ENCODE measurements around the gene SYNGR1.

Gene SYNGR1

DNA sequence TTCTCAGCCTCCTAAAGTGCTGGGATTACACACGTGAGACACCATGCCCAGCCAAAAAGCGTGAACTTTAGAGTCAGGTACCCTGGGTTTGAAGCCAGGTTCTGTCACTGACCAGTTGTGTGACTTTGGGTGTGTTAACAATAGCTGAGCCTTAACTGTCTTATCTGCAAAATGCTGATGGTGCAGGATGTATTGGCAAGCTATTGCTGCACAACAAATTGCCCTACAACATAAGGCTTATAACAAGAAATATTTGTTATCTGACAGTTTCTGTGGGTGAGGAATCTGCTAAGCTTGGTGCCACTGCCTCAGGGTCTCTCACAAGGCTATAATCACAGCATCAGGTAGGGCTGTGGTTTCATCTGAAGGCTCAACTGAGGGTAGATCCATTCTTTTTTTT, 21.9 kb downstream of the SYNGR1 start:
- DNase-seq (ENCODE audit: low spot score) = no peak

DNA sequence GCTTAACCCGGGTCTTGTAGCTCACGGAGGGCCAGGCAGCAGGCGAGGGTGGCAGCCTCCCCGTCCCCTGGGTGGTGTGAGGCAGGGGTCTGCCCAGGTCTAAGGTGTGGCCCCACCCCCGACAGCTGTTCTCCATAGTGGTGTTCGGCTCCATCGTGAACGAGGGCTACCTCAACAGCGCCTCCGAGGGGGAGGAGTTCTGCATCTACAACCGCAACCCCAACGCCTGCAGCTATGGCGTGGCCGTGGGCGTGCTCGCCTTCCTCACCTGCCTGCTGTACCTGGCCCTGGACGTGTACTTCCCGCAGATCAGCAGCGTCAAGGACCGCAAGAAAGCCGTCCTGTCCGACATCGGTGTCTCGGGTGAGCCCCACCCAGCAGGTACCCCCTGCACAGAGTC, 24.4 kb downstream of the SYNGR1 start:
- DNase-seq (ENCODE audit: low spot score) = no peak

DNA sequence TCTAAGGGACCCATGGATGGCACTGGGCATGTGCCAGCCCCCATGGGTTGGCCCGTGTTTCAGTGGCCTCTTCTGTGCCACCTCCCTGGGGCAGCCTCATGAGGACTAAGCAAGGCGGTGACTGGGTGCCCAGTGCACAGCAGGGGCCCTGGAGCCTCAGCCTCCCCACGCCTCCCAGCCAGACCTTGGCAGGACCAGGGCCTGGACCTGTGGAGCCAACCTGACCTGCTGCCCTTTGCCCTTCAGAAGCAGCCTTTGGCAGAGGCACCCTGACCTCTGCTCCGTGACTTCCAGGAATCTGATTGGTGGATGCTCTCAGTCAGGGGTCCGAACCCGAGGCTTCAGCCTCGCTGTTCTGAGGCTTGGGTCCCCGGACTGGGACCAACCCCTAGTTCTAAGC, 25.0 kb downstream of the SYNGR1 start:
- no peak for DNase-seq (ENCODE audit: low spot score)

DNA sequence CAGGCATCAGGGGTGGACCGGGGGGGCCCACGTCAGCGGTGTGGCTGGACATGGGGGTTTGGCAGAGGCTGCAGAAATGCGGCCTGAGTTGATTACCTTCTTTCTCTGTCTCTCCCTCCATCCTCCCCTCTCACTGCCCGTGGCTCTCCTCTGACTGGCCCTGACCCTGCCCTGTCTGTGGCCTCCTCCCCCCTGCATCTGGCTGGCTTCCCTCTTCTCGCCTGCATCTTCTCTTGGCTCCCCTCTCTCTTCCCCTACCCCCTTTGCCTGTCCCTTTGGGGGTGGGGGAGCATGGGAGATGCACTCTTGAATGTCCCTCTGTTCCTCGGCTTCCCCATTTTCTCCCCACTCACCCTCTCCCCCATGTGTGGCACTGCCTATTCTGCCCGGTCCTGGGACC, 25.9 kb downstream of the SYNGR1 start:
- DNase-seq (ENCODE audit: low spot score) = no peak

DNA sequence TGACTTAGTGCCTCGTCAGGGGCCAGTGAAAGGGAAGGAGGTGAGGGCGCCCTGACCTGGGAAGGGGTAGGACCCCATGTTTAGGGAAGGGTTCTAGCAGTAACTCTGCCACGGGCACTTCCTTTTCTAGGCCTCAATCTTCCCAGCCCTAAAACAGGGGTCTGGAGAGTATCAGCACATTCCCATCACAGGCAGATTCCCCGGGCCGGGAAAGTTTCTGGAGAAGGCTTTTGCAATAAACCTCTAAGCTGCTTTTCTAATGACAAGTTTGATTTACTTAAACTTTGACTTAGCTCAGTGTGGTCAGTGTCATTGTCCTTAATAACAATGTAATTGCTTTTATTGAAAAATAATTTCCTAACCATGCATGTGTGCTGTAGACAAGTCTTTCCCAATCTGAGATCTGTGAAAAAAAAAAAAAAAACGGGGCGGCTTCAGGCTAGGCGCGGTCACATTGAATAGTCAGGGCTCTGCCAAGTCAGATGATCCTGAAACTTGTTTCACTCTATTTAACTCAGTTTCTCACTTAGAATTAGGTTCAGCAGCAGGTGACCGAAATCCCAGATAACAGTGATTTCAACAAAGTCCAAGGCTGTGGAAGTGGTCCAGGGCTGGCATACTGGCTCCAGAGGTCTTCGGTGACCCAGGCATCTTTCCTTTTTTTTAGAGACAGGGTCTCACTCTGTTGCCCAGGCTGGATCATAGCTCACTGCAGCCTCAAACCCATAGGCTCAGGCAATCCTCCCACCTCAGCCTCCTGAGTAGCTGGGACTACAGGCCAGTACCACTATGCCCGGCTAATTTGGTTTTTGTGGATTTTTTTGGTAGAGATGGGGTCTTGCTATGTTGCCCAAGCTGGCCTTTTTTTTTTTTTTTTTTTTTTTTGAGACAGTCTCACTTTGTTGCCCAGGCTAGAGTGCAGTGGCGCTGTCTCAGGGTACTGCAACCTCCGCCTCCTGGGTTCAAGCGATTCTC, 30.3 kb downstream of the SYNGR1 start:
- no peak for DNase-seq (ENCODE audit: low spot score)

DNA sequence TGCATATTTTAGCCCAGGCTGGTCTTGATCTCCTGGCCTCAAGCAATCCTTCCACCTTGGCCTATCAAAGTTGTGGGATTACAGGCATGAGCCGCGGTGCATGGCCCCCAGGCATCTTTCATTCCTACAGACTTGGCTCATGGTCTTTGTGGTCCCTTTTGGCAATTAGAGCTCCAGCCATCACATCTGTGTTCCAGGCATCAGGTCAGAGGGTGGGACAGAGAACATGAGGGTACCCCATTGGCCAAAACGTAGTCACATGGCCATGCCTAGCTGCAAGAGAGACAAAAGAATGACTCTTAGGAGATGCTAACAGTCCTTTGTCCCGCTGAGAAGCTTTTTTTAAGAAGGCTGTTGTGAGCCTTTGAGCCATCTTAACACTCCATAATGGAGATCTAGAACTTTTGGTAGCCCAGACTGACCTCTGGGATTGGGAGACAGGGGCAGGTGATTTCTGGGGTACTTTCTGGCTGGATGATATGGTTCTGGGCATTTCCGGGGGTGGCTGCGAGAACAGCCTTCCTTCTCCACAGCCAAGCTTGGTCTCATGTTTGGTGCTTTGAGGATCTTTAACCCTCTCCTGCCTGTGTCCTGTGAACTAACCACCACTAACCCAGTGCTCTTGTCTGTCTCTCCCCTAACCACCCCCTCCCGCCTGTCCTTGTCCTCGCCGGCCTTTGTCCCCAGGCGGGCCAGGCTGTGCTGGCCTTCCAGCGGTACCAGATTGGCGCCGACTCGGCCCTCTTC, 31.4 kb downstream of the SYNGR1 start:
- DNase-seq (ENCODE audit: low spot score) = no peak

DNA sequence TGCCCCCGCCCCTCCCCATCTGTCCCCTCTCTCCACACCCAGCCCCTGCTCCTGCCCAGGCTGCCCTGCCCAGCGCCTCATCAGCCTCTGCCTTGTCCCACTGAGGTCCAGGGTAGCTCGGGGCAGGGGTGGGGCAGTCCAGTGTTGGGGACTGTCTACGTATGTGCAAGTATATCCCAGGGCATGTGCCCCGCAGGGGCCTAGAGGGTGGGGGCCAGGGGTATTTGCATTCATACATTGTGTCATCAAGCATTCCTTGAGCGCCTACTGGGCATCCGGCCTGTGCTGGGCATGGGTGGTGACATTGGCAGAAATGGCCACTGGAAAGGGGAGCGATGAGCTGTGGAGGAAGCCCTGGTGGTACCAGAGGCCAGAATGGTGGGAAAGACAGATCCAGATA, 32.1 kb downstream of the SYNGR1 start:
- DNase-seq (ENCODE audit: low spot score) = no peak

DNA sequence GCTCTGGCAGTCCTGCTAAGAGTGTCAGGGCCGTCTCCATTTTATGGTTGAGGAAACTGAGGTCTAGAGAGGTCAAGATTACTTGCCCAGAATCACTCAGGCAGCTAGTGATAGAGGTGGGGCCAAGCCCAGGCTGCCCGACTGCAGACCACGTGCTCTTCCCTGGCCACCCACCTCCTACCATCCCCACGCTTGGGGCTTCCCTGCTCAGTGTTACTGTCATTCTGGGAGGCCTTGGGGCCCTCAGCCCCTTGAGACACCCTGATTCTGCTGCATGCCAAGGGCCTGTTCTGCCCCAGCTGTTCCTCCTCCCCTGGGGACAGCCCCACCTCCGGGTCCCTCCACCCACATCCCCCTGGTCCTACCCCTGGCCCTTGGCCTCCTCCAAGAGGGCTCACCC, 32.6 kb downstream of the SYNGR1 start:
- no peak for DNase-seq (ENCODE audit: low spot score)

DNA sequence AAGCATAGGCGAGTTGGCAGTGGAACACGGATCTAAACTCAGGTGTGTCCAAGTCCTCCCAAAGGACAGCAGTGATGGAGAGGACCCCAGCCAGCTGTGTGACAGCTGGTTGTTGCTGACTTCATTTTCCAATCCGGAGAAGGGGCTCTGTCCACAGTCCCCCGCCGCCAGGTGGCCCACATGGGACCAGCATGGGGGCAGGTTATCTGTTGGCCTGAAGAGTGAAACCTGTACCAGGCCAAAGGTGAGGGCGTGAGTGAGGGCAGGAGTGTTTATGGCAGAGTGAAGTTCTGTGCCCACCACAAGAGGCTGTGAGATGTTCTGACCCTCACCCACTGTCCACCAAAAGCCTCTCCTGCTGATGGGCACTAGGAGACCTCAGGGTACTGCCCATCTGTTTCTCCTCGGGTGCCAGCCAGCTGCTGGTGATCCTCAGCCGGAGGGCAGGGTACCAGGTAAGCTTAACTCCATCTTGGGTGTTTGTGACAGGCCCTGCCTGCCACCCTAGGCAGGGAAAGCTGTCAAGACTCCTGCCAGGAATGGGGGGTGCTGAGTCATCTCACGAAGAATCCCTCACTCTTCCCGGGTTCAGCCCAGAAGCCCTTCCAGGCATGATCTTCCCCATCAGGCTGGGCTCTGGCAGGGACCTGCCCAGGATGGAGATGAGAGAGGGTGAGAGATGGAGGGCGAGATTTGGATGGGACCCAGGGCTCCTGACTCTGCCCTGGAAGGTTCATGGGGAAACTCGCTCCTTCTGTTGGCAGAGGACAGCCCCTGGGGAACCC, 34.2 kb downstream of the SYNGR1 start:
- DNase-seq (ENCODE audit: low spot score) = no peak

DNA sequence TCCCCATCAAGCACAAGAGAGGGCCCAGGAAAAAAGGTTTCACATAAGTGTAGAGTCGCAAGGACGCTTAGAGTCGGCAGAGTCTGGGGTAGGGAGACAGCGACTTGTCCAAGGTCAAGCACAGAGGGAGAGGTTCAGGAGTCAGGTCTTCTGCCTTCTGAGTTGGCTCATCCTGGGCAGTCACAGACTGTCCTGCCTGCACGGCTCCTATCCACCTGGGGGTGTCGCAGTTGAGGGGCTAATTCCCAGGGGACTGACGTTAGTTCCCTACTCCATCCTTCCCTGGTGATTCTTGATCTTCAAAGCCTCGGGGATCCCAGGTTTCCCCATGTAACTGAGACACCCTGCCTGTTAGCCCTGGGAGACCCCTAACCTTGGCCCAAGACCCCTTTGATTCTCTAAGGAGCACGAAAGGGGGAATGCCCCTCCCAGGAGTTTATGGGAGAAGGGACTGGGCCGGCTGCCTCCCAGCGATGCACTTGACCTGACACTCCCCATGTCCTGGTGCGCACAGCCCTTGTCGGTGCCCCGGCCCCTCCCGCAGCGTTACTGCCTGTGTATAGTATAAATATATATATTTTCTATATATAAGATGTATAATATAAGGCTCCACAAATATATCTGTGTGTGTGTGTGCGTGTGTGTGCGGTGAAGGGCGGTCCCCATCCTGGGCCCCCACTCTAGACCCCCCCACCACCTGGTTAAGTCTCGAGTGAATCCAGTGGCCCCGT, 35.1 kb downstream of the SYNGR1 start:
- DNase-seq (ENCODE audit: low spot score) = no peak

DNA sequence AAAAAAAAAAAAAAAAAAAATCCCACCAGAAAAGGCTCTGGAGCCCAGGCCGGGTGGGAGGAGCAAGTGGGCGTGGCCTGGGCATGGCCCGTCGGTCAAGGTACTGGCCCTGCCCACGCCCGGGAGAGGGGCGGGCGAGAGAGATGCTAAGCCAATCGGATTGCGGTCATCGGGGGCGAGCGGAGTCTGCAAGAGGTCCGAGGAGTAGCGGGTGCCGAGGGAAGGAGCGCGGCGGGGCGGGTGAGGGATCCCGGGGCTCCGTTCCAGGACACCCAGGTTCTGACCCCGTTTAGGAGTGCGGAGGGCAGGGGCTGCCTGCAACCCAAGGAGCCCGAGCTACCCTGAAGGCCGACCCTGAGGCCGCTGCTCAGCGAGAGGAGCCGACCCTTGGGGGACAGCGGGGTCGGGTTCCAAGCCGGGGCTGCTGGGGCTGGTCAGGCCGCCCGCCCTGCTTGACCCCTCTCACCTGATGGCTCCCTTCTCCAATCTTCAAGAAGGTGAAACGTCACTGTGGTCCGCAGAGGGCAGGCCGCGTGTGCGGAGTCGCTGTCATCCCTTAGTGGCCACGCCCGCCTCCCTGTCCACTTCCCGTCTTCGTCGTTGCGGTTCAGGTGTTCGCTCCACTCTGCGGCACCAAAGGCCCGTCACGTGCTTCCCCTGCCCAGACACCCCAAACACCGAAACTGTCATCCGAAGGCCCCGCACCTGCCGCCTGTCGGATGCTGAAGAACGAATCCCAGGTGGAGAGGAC, 38.6 kb downstream of the SYNGR1 start:
- DNase-seq (ENCODE audit: low spot score) = peak; percentile 82

DNA sequence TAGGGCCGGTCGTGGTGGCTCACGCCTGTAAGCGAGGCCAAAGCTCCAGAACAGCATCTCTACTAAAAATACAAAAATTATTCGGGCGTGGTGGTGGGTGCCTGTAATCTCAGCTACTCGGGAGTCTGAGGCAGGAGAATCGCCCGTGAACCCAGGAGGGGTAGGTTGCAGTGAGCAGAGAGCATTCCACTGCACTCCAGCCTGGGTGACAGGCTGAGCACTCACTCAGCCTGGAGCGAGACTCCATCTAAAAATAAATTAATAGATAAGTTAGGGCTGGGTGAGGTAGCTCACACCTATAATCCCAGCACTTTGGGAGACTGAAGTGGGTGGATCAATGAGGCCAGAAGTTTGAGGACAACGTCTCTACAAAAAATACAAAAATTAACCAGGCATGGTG, 39.6 kb downstream of the SYNGR1 start:
- no peak for DNase-seq (ENCODE audit: low spot score)

DNA sequence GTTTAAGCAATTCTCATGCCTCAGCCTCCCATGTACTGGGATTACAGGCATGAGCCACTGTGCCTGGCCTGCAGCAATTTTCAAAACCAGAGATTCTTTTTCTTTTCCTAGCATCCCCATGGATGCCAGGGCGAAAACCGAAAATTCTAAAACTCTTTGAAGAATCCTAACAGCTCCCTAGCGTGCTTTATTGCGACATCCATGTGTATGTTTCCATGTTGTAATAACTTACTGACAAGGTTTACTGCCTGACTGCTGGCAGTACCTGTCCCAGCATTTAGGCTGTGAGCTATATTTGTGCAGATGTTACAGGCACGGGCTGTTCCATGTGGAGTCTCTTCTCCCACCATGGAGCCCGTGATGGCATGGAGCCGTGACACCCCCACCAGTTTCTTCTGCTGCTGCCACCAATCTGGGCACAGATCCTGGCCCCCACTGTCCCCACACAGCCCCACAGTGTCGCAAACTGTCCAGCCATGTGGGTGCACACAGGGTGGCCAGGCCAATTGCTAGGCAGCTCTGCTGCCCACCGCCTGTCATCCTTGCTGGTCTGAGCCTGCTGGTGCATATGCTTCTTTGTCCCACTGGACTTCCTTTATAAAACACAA, 42.7 kb downstream of the SYNGR1 start:
- no peak for DNase-seq (ENCODE audit: low spot score)

DNA sequence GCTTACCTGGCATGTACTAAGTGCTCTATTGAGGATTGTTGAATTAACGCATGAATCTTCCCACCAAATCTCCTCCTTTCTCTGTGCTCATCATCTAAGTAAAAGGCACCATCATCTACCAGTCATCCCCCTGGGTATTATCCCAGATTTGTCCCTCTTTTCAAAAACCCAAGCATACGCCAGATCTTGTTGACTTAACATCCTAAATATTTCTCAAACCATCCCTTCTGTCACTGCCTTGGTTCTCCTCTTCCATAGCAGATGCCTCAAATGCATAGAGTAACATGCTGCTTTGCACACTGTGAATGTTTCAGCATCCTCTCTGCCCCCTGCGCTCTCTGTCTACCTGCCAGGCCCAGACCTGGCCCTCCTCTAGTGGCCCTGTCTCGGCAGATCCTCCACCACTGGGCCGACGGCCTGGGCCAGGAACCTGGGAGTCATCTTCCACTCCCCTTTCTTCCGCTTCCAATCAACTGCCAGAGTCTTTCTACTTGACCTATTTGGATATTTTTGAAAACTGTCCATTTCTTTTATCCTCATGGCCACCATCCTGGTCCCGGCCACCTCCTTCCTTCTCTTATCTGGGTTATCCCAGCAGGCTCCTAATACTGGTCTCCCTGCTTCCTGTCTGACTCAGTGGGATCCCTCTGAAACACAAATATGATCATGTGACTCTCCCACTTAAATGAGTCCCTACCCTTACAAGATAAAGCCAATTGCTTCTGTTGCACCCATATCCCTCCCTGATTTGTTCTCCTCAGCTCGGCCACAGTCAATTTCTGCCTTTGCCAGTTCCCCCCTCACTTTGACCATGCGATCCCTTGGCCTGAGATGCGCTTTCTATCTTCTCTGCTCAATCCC, 46.4 kb downstream of the SYNGR1 start:
- no peak for DNase-seq (ENCODE audit: low spot score)

DNA sequence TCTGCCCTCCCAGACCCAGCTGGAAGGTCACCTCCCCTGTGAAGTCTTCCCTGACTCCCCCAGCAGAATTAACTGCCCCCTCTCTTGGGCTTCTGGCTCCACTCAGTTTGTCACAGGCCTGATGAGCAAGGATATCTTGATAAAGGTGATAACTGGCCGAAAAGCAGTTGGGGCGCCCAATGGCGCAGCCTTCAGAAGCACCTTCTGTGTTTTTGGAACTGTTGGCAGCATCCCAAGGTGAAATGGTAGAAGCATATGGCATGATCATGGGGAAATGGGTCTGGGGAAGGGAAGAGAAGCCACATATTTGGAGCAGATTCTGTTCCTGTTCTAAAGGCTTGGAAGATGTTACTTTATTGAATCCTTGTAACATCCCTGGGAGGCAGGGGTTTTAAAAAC, 47.0 kb downstream of the SYNGR1 start:
- no peak for DNase-seq (ENCODE audit: low spot score)

DNA sequence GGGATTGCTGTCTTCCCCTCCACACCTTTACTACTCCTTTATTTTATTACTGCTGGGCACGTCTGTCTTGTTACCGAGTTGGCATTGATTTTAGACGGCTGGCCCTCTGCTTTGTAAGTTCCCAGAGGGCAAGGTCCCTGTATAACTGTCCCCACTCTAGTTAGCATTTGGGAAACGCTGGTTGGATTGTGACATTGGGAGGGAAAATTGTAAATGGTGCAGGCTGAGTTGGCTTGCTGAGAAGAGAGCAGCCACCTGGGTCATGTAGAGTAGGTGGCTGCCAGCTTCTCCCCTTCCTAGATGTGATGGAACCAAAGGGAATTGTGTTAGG, 51.5 kb downstream of the SYNGR1 start:
- no peak for DNase-seq (ENCODE audit: low spot score)

DNA sequence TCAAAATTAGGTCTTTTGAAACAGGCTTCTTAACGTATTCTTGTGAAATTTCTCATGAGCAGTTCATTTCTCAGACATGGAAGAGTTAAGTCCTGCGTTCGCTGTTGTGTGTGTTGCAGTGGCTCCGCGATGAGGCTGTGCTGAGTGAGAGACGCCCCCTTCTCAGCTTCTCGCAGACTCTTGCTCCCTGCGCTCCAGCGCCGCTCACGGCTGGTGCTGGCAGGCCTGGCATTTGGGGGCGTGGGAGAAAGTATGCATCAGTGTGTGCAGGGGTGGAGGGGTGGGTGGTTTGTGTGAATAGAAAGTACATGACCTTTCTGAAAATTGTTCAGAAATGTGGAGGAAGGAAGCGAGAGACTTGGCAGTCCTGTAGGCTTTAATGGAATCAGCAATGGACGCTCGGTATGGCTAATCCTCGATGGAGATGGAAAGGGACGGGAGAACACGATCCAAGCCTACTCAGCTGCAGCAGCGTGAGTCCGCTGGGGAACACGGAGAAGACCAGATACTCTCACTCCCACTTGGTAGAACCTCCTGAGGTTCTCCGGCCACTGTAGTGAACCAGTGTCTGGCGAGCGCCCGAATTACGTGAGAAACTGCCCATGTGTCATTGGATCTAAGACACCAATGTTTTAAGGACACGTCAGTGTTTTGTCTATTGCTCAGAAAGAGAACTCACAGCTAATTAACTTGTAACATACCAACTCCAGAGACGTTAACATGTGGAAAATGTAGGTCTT, 55.7 kb downstream of the SYNGR1 start:
- no peak for DNase-seq (ENCODE audit: low spot score)

DNA sequence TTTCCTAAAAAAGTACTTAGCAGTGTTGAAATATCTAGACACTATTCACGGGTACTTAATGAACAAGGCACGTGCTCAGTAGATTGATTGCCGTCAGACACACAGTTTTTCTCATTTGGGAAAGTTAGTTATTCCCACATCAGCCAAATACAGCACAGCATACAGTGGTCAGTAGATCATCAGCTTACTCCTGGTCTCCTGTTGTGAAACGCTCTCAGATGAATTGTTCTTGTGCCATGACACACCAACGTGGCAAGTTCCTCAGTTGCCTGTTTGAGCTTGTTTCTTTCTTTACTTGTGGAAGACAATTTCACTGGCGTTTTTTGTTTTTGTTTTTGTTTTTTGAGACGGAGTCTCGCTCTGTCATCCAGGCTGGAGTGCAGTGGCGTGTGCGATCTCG, 58.4 kb downstream of the SYNGR1 start:
- no peak for DNase-seq (ENCODE audit: low spot score)

DNA sequence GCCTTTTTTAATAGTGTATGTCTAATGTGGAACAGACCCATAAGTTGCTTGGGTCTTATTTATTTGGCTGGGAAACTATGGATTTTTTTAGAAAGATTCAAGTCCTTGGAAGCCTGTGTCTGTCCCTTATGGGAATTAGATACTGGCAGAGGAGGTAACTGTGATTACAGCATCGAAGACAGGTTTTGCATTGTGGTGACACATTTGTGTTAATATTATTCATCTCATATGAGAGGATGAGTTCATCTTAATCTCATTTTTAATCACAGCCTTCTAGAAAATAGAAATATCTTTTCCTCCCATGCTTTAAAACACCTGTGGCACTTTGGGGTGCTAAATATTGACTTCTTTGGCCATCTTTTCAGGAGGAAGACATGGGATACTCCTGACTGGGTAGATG, 59.0 kb downstream of the SYNGR1 start:
- no peak for DNase-seq (ENCODE audit: low spot score)

Measured in germinal center (tissue), 1 donor.